A673 (cell line): Measurements from ENCODE around the gene CEACAM21.

ENCODE experiments used
- EZH2 ChIP-seq: fragments of 200-600 bp; sonication (generic); IDR thresholded peaks from 2 replicates; pipeline ENCODE4 v1.6.1; 2017; ENCODE audit warnings: borderline replicate concordance, low read depth, mild to moderate bottlenecking, mixed read lengths, antibody characterized with exemption, low read length; ENCODE audit not compliant: poor library complexity, severe bottlenecking
- TF ChIP-seq, protein P1 (sequence below): fragments of 300-800, 200-600 bp; sonication (generic); conservative IDR thresholded peaks from 2 replicates; pipeline ENCODE4 v1.5.1; 2017; ENCODE audit warnings: low read depth, mild to moderate bottlenecking, antibody characterized with exemption, low read length, moderate library complexity, mixed read lengths

DNA sequence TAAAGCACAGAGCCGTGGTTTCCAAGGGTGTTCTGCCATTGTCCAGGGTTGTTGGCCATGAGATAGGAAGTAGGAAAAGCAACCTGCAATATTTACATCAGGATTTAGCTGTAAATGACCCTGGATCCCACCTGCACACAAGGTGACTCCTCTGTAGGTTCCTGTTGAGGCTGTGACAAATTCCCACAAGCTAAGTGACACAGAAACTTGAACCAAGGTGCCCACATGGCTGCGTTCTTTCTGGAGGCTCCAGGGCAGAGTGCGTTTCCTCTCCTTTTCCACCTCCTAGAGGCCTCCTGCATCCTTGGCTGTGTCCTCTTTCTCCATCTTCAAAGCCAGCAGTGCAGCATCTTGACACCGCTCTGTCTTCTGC, 11.9 kb downstream of the CEACAM21 start:
- TF ChIP-seq, protein P1, sequence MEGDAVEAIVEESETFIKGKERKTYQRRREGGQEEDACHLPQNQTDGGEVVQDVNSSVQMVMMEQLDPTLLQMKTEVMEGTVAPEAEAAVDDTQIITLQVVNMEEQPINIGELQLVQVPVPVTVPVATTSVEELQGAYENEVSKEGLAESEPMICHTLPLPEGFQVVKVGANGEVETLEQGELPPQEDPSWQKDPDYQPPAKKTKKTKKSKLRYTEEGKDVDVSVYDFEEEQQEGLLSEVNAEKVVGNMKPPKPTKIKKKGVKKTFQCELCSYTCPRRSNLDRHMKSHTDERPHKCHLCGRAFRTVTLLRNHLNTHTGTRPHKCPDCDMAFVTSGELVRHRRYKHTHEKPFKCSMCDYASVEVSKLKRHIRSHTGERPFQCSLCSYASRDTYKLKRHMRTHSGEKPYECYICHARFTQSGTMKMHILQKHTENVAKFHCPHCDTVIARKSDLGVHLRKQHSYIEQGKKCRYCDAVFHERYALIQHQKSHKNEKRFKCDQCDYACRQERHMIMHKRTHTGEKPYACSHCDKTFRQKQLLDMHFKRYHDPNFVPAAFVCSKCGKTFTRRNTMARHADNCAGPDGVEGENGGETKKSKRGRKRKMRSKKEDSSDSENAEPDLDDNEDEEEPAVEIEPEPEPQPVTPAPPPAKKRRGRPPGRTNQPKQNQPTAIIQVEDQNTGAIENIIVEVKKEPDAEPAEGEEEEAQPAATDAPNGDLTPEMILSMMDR: no peak
- TF ChIP-seq EZH2: no peak
